Ammon's horn (tissue), 1 donor: ENCODE data around the gene MRPL12.
"Not testable (repeated sequence)": the region's sequence is repeated elsewhere in the genome, so short reads cannot be mapped to it uniquely, and the experiment has no call there.

Source experiments
- DNase-seq: peaks from one replicate; pipeline ENCODE4 v3.0.0-alpha.2; 2016; ENCODE audit warnings: low spot score

The MRPL12 gene

DNA sequence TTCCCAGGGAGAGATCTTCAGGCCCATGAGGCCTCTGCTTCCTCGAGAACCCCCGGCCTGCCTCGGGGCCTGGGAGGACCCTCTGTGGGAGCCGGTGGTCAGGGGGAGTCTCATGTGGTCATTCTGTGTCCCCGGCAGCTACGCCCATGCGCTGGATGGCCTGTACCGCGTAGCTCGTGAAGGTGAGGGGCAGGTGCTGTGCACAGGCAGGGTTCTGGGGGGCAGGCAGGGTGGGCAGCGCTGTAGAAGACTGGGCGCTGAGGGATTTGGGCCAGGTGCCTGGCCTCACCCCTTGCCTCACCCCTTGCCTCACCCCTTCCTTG, 13.5 kb downstream of the MRPL12 start:
- no peak for DNase-seq

GRCh38 chr17:81717049-81717765, 14.0 kb downstream of the MRPL12 start:
- DNase-seq: no peak

DNA sequence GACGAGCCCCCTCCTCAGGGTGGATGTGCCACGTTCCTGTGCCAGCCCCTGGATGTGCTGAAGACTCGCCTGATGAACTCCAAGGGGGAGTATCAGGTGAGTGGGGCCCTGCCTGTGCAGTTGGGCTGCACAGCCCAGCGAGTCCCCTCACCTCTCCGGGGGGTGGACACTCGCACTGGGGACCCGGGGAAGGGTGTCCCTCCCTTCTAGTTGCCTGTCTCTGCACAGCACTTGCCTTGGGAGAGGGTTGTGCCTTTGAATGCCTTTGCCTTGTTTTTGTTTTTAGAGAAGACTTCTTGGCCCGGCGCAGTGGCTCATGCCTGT, 14.6 kb downstream of the MRPL12 start:
- DNase-seq: no peak

DNA sequence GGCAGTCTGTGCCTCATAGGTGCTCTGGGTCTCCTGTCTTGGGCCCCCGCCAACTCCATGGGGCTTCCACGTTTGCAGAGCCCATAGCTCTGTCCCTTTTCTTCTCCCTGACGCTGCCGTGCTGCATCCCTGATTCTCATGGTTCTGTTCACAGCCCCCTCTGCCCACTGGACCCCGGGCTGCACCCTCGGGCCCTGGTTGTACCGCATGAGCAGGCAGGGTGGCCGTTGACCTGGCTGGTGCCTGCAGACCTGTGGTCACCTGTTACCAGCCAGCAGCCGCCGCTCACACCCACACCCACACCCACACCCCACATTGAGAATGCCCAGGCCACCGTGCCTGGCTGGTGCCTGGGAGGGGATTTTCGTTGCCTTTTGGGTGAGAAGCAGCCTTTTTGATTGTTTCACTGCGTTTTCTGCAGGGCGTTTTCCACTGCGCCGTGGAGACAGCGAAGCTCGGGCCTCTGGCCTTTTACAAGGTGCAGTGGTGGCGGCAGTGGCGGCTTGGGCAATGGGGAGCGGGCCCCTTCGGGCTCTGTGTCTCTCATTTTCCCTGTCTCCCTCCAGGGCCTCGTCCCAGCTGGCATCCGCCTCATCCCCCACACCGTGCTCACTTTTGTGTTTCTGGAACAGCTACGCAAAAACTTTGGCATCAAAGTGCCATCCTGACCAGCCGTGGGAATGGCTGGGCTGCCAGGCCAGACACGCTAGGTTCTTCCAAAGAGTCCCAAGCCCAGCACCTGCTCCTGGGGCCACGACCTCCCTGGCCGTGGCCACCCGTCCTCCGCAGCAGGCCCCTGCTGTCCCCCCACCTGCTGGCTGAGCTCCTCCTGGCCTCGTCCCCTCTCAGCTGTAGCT, 16.5 kb downstream of the MRPL12 start:
- DNase-seq: no peak

DNA sequence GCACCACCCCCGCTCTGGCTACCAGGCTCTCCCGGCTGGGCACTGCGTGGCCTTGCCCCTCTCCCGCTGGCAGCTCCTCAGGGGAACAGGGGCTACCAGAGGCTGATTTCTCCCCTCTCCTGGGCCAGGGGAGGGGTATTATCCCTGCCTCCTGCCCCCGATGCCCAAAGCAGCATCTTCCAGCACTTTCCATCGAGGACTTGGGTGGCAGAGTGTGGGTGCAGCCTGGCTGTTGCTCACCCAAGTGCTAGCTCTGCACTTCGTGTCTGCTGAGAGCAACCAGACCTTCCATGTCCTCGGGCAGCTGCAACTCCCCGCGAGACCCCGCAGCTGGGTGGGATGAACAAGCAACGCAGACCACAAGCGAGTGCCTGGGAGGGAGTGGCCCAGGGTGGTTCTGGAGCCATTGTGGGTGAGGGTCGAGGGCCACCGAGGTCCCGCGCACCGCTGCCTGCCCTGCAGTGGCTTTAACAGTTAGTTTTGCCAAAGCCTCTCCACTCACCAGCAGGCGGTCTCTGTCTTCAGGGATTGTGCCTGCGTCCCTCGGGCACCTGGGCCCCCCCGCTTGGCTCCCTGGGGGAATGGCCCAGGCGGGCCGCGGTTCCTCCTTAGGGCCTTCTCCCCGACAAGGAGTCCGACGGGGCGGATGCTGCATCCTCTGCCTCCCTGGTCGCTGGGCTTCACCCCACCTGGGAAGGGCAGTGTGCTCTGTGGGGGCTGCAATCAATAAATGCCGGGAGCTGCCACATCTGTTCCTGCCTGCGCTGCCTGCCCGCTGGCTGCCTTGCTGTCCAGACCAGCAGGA, 17.3 kb downstream of the MRPL12 start:
- DNase-seq: no peak

GRCh38 chr17:81722184-81723120, 19.3 kb downstream of the MRPL12 start:
- DNase-seq: no peak

GRCh38 chr17:81723651-81724209, 20.6 kb downstream of the MRPL12 start:
- DNase-seq: no peak

DNA sequence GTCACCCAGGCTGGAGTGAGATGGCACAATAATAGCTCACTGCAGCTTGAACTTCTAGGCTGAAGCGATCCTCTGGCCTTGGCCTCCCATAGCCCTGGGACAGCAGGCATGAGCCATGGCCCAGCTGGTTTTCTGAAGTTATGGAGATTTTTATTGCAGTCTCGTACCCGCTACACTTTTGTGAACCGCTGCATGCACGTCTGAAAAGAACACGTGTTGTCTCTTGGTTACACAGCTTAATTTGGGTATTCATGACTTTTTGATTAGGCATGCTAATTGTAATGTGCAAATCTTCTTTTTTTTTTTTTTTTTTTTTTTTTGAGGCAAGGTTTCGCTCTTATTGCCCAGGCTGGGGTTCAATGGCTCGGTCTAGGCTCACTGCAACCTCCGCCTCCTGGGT, 22.3 kb downstream of the MRPL12 start:
- no peak for DNase-seq

GRCh38 chr17:81726004-81726403, 22.8 kb downstream of the MRPL12 start:
- no peak for DNase-seq

DNA sequence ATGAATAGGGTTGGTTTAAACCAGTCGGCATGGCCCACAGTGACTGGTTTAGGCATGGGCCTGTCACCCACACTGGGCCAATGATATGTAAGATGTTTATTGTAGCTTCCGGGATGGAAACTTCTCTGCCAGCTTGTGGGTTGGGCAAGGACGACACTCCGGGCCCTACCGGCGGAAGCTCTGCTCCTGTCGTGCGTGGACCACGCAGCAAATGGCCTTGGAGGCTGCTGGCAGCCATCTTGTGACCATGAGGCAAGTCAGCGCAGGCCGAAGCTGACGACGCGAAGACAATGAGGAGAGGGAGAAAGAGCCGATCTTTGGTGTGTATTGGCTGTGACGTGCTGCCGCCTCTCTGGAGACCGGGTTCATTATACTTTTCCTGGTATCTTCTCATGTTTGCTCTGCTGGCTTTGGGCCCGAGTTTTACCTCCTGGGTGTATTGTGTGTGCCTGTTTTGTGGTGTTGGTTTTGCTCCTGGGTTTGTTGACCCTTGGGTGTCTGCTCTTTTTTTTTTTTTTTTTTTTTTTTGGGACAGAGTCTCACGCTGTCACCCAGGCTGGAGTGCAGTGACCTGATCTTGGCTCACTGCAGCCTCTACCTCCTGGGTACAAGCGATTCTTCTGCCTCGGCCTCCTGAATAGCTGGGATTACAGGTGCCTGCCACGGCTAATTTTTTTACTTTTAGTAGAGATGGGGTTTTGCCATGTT, 24.3 kb downstream of the MRPL12 start:
- no peak for DNase-seq

- peak; percentile 90 for DNase-seq
Observed at GRCh38 chr17:81733507-81734404, 30.6 kb downstream of the MRPL12 start.

- DNase-seq: no peak
Observed at GRCh38 chr17:81734405-81735263, 31.5 kb downstream of the MRPL12 start.

DNA sequence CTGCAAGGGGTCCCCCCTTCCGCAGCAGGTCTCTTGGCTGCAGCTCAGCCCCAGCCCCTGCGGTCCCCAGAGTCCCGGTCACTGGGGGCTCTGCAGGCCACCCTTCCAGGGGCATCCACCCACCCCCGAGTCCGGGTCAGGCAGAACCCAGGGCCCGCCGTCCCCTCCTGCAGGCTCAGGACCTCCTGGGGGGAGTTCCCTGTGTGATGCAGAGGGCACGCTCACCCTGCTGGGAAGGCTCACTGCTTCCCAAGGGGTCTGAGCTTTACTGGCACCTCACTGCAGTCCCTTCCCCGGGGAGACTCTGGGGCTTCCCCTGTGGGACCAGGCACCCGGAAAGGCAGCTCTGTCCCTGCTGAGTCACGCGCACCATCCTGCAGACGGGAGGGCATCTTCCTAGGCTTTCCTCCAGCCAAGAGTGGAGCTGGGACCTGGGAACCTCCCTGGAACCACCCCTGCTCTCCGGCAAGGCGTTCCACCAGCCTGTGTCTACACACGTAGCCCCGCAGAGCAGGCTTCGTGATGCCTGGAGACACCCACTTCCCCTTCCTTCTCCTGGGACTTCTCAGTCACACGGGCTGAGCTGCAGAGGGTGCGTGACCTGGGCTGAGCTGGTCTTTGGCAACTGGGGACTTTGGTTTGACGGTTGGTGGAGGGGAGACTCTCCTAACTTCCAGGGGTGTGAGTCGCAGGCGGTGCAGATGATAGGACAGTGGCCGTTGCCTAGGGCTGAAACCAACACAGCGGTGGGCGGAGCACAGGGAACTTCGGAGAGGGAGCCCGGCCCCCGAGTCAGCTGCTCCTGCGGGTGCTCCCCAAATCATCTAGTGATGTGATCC, 32.3 kb downstream of the MRPL12 start:
- DNase-seq: no peak

GRCh38 chr17:81737947-81738800, 35.0 kb downstream of the MRPL12 start:
- DNase-seq: no peak

- DNase-seq: no peak
Observed at GRCh38 chr17:81738801-81739393, 35.7 kb downstream of the MRPL12 start.

GRCh38 chr17:81739593-81739992, 36.4 kb downstream of the MRPL12 start:
- DNase-seq: not testable (repeated sequence)
